ENCODE results near the gene GABRG3. TPM values are rescaled to one million over a fixed set of nuclear protein-coding genes. Genes with fewer than 3 reads are reported as not detected.

The GABRG3 gene
- total and polyA plus RNA-seq, 7 donors, result not detected

DNA sequence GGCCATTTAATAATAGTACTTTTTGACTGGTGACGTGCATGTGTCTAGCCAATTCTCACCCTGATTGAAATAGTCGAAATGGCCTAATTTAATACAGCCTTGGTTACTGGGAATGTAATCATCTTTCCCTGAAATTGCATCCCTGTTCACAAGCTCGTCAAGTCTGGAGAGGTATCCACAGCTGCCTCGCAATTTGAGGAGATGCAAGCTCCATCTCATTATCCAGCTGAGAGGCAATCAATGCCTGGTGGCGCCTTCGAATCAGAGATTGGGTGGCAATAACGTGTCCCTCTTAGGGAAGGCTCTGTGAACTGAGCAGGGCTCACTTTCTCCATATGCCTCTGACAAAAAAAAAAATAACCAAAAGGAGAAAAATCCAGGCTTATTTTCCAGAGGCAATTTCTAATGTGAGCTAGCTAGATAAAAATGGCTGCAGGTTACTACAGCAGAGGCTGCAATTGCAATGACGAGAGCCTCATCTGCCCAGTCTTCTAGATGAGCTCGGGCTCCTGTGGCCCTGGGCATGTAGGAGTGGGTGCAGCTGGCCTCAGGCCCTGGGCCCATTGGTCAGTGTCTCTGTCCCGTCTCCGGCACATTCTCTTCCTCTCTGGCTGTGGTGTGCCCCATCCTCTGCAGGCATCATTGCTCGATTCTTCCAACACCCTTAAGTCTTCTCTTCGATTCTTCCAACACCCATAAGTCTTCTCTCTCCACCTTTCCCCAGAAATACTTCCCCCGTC, 487.5 kb downstream of the GABRG3 start:
- H3K9me3 ChIP-seq, result no peaks in the 10 kb centered on the region
- no peaks in the 10 kb centered on the region for H3K4me1 ChIP-seq
- H3K27ac ChIP-seq, result no peak overlapping the region
- WGBS, 3 donors, result 85 to 90% (median 88%) methylated on average over 14 of the region's 14 CpGs
- no peaks in the 10 kb centered on the region for H3K27me3 ChIP-seq (ENCODE audit: insufficient read depth in 3 of 3, low read length in 2 of 3)
- no peaks in the 10 kb centered on the region for H3K36me3 ChIP-seq (ENCODE audit: insufficient read depth in 1 of 2, low read depth in 1 of 2)
- intact Hi-C loops (cut with DNase I), result no loop called here
- H3K4me3 ChIP-seq, result no peak overlapping the region
- no peak for DNase-seq
- no peak for ATAC-seq
- TF ChIP-seq, protein P1, sequence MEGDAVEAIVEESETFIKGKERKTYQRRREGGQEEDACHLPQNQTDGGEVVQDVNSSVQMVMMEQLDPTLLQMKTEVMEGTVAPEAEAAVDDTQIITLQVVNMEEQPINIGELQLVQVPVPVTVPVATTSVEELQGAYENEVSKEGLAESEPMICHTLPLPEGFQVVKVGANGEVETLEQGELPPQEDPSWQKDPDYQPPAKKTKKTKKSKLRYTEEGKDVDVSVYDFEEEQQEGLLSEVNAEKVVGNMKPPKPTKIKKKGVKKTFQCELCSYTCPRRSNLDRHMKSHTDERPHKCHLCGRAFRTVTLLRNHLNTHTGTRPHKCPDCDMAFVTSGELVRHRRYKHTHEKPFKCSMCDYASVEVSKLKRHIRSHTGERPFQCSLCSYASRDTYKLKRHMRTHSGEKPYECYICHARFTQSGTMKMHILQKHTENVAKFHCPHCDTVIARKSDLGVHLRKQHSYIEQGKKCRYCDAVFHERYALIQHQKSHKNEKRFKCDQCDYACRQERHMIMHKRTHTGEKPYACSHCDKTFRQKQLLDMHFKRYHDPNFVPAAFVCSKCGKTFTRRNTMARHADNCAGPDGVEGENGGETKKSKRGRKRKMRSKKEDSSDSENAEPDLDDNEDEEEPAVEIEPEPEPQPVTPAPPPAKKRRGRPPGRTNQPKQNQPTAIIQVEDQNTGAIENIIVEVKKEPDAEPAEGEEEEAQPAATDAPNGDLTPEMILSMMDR (IDR thresholded peaks at IDR 0.05), result no peak

GRCh38 chr15:27459836-27460235, 488.9 kb downstream of the GABRG3 start:
- Histone ChIP-seq H3K4me3 (no peak overlapping the region), H3K27ac (no peak overlapping the region), H3K27me3 (ENCODE audit: insufficient read depth in 3 of 3, low read length in 2 of 3) (no peaks in the 10 kb centered on the region), H3K4me1 (no peaks in the 10 kb centered on the region), H3K36me3 (ENCODE audit: insufficient read depth in 1 of 2, low read depth in 1 of 2) (no peaks in the 10 kb centered on the region), H3K9me3 (no peaks in the 10 kb centered on the region)
- intact Hi-C loops (cut with DNase I), result no loop called here
- no peak for DNase-seq
- TF ChIP-seq, protein P1 (IDR thresholded peaks at IDR 0.05), result no peak
- ATAC-seq, result no peak
- 73 to 79% (median 77%) methylated on average over 4 of the region's 4 CpGs for WGBS, 3 donors

GRCh38 chr15:27461181-27461580, 490.2 kb downstream of the GABRG3 start:
- no peaks in the 10 kb centered on the region for H3K9me3 ChIP-seq
- H3K4me1 ChIP-seq, result no peaks in the 10 kb centered on the region
- ATAC-seq (no peak), DNase-seq (no peak)
- H3K36me3 ChIP-seq (ENCODE audit: insufficient read depth in 1 of 2, low read depth in 1 of 2), result no peaks in the 10 kb centered on the region
- TF ChIP-seq, protein P1 (IDR thresholded peaks at IDR 0.05), result no peak
- H3K27ac ChIP-seq, result no peak overlapping the region
- WGBS, 3 donors, result 78 to 86% (median 80%) methylated on average over 5 of the region's 5 CpGs
- intact Hi-C loops (cut with DNase I), result no loop called here
- H3K4me3 ChIP-seq, result no peak overlapping the region
- H3K27me3 ChIP-seq (ENCODE audit: insufficient read depth in 3 of 3, low read length in 2 of 3), result no peaks in the 10 kb centered on the region

DNA sequence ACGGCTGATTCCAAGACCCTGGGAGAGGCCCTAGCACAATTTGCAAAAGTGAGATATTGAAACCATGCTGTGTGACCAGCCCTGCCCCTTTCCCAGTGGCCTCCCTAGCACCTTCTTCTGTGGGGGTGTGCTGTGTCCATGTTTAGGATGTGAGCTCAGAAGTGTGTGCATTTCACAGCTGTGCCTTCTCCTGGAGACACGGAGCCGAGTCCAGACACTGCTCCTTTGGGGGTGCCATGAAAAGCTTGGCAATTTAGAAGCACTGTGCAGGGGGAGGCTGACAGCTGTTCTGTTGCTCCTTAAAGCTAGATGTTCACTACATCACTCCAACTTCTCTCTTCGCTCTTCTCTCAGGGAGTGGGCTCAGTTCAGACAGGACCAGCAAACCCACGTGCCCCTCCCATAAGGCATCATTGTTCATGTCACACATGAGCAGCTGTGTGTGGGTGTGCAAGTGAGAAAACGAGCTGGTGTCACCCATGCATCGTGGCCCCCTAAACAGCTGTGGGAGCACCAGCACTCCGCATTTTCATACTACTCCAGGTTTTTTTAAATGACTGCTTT, 492.6 kb downstream of the GABRG3 start:
- ATAC-seq, result no peak
- H3K36me3 ChIP-seq (ENCODE audit: insufficient read depth in 1 of 2, low read depth in 1 of 2), result no peaks in the 10 kb centered on the region
- H3K4me3 ChIP-seq, result no peak overlapping the region
- TF ChIP-seq, protein P1 (IDR thresholded peaks at IDR 0.05), result no peak
- DNase-seq, result no peak
- H3K27me3 ChIP-seq (ENCODE audit: insufficient read depth in 3 of 3, low read length in 2 of 3), result no peaks in the 10 kb centered on the region
- no peak overlapping the region for H3K27ac ChIP-seq
- no peaks in the 10 kb centered on the region for H3K9me3 ChIP-seq
- no peaks in the 10 kb centered on the region for H3K4me1 ChIP-seq
- WGBS, 3 donors, result 19 to 37% (median 32%) methylated on average over 8 of the region's 8 CpGs
- intact Hi-C loops (cut with DNase I), result no loop called here

Data from psoas muscle (tissue), 8 donors.